HT-29 (cell line): ENCODE data around the gene SF3B4. TPM values are rescaled to one million over a fixed set of nuclear protein-coding genes. Genes with fewer than 3 reads are reported as not detected.
A peak's percentile ranks its signal among the peaks of the same experiment; 100 is the strongest.
"Not testable (repeated sequence)": the region's sequence is repeated elsewhere in the genome, so short reads cannot be mapped to it uniquely, and the experiment has no call there.

ENCODE experiments used
- DNase-seq: peaks from one replicate; pipeline ENCODE4 v3.0.0-alpha.2; 2015; ENCODE audit warnings: low spot score
- total RNA-seq: library from RNA; depleted of rRNA; stranded (reverse); fragments of >200 nt; shearing (Covaris generic); gene quantifications from 2 replicates; pipeline ENCODE4 v1.2.3, GENCODE V29; 2014; rRNA removed

SF3B4 gene
- total RNA-seq, 1 experiment from 2014 or later: 14.8 TPM

DNA sequence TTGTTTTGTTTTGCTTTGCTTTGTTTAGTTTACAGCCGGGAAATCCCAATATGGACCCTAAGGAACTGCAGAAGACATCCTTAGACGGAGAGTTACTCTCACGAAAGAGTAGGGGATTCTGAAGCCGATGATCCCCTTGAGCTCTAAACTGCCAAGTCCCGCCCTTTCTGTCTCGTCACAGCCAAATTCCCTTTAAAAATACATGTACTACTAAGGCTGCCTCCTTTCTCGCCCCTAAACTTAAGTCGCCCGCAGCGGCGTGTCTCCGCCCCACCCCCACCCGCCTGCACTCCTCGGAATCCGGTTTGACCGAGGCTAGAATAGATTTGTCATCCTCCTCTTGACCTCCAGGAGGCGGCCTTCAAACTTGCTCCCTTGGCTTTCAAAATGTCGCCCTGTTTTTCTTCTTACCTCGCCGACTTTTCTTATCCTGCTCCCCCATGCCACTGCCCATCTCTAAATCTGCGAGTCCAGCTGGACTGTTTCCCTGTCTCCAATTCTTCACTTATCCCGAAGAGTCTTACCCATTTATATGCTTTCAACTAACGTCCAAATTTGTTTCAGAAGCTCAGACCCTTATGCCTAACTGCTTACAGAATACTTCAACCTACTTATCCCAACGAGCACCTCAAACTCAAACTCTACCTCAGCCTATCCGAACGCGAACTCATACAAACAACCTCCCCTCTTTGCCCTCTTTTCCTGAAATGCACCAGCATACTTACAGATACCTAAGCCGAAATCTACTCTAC lies 39.2 kb downstream of the SF3B4 start:
- DNase-seq: peak; percentile 93

DNA sequence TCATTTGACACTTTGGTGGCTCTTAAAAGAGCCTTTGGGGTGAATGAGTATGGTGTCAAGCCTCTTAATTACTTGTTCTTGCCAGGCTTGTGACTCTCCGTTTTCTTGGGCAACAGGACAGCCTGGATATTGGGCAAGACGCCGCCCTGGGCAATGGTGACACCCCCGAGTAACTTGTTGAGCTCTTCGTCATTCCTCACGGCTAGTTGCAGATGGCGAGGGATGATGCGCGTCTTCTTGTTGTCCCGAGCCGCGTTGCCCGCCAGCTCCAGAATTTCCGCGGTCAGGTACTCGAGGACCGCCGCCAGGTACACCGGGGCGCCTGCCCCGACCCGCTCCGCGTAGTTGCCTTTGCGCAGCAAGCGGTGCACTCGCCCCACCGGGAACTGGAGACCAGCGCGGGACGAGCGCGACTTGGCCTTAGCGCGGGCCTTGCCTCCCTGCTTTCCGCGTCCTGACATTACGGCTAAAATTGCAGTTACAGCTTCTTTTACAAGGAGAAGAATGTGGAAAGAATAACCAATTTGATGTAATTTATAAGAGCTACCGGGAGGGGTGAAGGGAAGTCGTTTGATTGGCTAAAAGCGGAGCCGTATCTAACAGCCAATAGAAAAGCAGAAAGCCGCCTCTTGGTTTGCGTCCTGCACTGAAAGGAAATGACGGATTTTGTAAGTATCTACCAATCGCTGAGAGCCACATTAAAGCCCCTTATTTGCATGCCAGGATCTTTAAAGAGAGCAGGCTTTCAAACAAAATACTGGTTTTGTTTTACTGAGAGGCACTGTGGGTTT lies 40.0 kb downstream of the SF3B4 start:
- DNase-seq: peak; percentile 93

GRCh38 chr1:149887196-149887455 lies 40.5 kb downstream of the SF3B4 start:
- DNase-seq: not testable (repeated sequence)

DNA sequence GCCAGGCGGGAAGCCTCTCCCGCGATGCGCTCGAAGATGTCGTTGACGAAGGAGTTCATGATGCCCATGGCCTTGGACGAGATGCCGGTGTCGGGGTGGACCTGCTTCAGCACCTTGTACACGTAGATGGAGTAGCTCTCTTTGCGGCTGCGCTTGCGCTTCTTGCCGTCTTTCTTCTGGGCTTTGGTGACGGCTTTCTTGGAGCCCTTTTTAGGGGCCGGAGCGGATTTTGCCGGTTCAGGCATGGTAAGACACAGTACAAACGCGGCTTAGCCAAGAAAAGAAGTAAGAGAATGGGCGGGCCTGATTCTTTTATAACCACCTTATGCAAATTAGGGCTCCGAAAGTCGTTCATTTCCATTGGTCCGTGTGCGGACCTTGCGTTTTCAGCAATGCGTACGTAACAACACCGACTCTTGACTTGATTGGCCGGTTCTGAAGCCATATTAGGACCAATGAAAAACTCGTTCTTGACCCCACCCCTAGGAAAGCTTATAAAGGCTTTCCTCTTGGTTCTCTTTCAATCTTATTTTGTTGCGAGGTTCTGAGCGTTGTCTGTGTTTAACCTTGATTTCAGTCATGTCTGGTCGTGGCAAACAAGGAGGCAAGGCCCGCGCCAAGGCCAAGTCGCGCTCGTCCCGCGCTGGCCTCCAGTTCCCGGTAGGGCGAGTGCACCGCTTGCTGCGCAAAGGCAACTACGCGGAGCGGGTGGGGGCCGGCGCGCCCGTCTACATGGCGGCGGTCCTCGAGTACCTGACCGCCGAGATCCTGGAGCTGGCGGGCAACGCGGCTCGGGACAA lies 41.0 kb downstream of the SF3B4 start:
- DNase-seq: peak; percentile 98

DNA sequence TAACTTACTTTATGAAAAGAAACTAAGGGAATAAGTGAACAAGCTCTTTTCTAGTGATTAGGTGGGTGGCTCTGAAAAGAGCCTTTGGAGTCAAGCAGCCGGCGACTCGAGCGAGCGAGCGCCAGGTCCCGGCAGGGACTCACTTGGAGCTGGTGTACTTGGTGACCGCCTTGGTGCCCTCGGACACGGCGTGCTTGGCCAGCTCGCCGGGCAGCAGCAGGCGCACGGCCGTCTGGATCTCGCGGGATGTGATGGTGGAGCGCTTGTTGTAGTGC lies 41.5 kb downstream of the SF3B4 start:
- not testable (repeated sequence) for DNase-seq

- DNase-seq: peak; percentile 77
These were observed 42.1 kb downstream of the SF3B4 start for GRCh38 chr1:149885339-149886120.

GRCh38 chr1:149884433-149885338 lies 42.9 kb downstream of the SF3B4 start:
- DNase-seq: peak; percentile 73

GRCh38 chr1:149883598-149884247 lies 43.9 kb downstream of the SF3B4 start:
- DNase-seq: no peak

- no peak for DNase-seq
These were observed 45.7 kb downstream of the SF3B4 start for GRCh38 chr1:149881876-149882275.

- DNase-seq: no peak
These were observed 48.0 kb downstream of the SF3B4 start for GRCh38 chr1:149879556-149879955.

- no peak for DNase-seq
These were observed 50.2 kb downstream of the SF3B4 start for GRCh38 chr1:149877211-149877946.

Other genes starting within 250 kb of the SF3B4 start
- gene FCGR1A, start 145.1 kb downstream of the SF3B4 start, total RNA-seq: not detected in 2 replicates
- gene BOLA1, start 28.2 kb downstream of the SF3B4 start, total RNA-seq: 17.8 and 20.4 TPM in 2 replicates
- 0.08 TPM in 1 of 2 replicates, not detected in the other for gene SV2A, start 10.0 kb downstream of the SF3B4 start, total RNA-seq
- 4.8 and 6.8 TPM in 2 replicates for gene MTMR11, start 9.1 kb upstream of the SF3B4 start, total RNA-seq
- gene OTUD7B, start 82.9 kb upstream of the SF3B4 start, total RNA-seq: 5.9 and 6.2 TPM in 2 replicates
- gene VPS45, start 140.0 kb upstream of the SF3B4 start, total RNA-seq: 8.7 and 10.5 TPM in 2 replicates
- 0.05 and 0.18 TPM in 2 replicates for gene PLEKHO1, start 222.1 kb upstream of the SF3B4 start, total RNA-seq